ENCODE results near the gene POFUT1.

- TF ChIP-seq MIER1 (IDR thresholded peaks at IDR 0.05; ENCODE audit: low read depth) (no peak), REST (IDR thresholded peaks at IDR 0.05; ENCODE audit: borderline replicate concordance) (no peak), REST (CRISPR knock-in tag; IDR thresholded peaks at IDR 0.05; ENCODE audit: low read depth) (no peak), ZFP1 (CRISPR knock-in tag; IDR thresholded peaks at IDR 0.05) (no peak), NBN (IDR thresholded peaks at IDR 0.05; ENCODE audit: low read depth) (no peak)
Observed at GRCh38 chr20:32274359-32274758, 66.7 kb downstream of the POFUT1 start.

Data from K562 (cell line).